ENCODE data around the gene LRRC8A.

DNA sequence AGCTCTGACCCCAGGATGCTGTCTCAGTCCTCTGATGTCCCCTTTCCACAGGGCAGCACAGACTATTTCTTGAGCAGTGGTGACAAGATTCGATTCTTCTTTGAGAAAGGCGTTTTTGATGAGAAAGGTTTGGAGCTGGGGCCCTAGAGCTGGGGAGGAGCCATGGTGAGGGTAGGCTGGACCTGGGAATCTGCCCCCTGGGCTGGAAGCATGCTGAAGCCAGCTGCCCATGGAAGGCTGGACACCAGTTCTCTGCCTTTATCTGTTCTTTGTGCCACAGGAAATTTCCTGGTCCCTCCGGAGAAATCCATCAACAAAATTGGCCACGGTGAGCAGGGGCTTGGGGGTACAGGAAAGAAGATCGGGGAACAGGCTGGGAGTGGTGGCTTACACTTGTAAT is 51.8 kb downstream of the LRRC8A start:
- TF ChIP-seq CTCF (IDR thresholded peaks at IDR 0.05; ENCODE audit: low read depth, low read length, poor library complexity, severe bottlenecking) (no peak), EZH2phosphoT487 (IDR thresholded peaks at IDR 0.05; ENCODE audit: borderline replicate concordance, low read length) (no peak)

Data from DOHH2 (cell line).